NK-92 (cell line): ENCODE results near the gene PCDHGA7.
"Not testable (repeated sequence)": the region's sequence is repeated elsewhere in the genome, so short reads cannot be mapped to it uniquely, and the experiment has no call there.

Source experiments
- DNase-seq: peaks from one replicate; lab custom pipeline; 2025; ENCODE audit not compliant: unreplicated experiment; lab: John Stamatoyannopoulos, UW

The PCDHGA7 gene

GRCh38 chr5:141422742-141423291 lies 40.3 kb downstream of the PCDHGA7 start:
- DNase-seq = no peak

- no peak for DNase-seq
Measured at GRCh38 chr5:141427783-141428426, 45.4 kb downstream of the PCDHGA7 start.

- no peak for DNase-seq
Measured at GRCh38 chr5:141430332-141431113, 48.0 kb downstream of the PCDHGA7 start, which contains the start of gene PCDHGA12. PCDHGA12 (plus strand) TSS chr5:141430507; CDS start chr5:141430760, 253 bp downstream.

GRCh38 chr5:141431286-141431685 lies 48.7 kb downstream of the PCDHGA7 start:
- DNase-seq = no peak

- not testable (repeated sequence) for DNase-seq
Measured at GRCh38 chr5:141432308-141432707, 49.8 kb downstream of the PCDHGA7 start.

- not testable (repeated sequence) for DNase-seq
Measured at GRCh38 chr5:141432726-141433125, 50.2 kb downstream of the PCDHGA7 start.

DNA sequence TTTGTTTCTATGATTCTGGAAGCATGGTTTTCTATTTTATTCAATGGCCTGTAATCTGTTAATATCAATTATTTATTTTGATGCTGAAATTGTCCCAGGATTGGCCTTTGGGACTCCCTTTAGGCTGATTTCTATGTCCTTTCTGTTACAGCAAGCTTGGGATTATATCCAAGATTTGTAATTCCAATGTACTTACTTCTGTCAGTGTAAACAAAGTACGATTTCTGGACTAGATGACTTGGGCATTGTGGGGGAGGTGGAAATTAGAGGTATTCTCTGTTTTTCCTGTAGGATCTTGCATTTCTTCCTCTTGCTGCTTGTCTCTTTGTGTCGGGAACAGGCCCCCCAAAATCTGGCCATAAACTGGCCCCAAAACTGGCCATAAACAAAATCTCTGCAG lies 51.5 kb downstream of the PCDHGA7 start:
- no peak for DNase-seq
